Astrocyte (in vitro differentiated cells and primary cell): ENCODE results near the gene TP53BP1. TPM values are rescaled to one million over a fixed set of nuclear protein-coding genes. Genes with fewer than 3 reads are reported as not detected.

ENCODE experiments used
- DNase-seq: peaks from one replicate; pipeline ENCODE4 v3.0.0-alpha.2; 2010; ENCODE audit warnings: low read depth
- FAIRE-seq: peaks from 2 replicates; lab custom pipeline; 2011; peaks lifted over from hg19 to GRCh38; lab: Jason Lieb, UNC
- H2AFZ ChIP-seq: 2 replicates; pipeline ENCODE4 v1.6.0; 2012; ENCODE audit warnings: low read depth, low read length, inconsistent platforms
- H3K27ac ChIP-seq: 2 replicates; pipeline ENCODE4 v1.5.1; 2011; ENCODE audit warnings: low read depth, low read length, inconsistent platforms
- H3K27me3 ChIP-seq: 2 replicates; pipeline ENCODE4 v1.6.0; 2011; ENCODE audit warnings: low read length, inconsistent platforms; ENCODE audit not compliant: insufficient read depth
- H3K36me3 ChIP-seq: 2 replicates; pipeline ENCODE4 v1.5.1; 2011; ENCODE audit warnings: low read length, inconsistent platforms; ENCODE audit not compliant: insufficient read depth
- H3K4me1 ChIP-seq: 2 replicates; pipeline ENCODE4 v1.5.1; 2011; ENCODE audit warnings: low read length, inconsistent platforms; ENCODE audit not compliant: insufficient read depth
- H3K4me2 ChIP-seq: 2 replicates; pipeline ENCODE4 v1.6.0; 2012; ENCODE audit warnings: low read length, inconsistent platforms
- H3K4me3 ChIP-seq: 2 replicates; pipeline ENCODE4 v1.5.1; 2011; ENCODE audit warnings: low read depth, mild to moderate bottlenecking, low read length, inconsistent platforms; ENCODE audit not compliant: insufficient read depth
- H3K79me2 ChIP-seq: 2 replicates; pipeline ENCODE4 v1.6.0; 2012; ENCODE audit warnings: mild to moderate bottlenecking, low read length, inconsistent platforms; ENCODE audit not compliant: insufficient read depth
- H3K9ac ChIP-seq: 2 replicates; pipeline ENCODE4 v1.6.0; 2012; ENCODE audit warnings: mild to moderate bottlenecking, low read length, inconsistent platforms
- H3K9me3 ChIP-seq: 2 replicates; pipeline ENCODE4 v1.5.1; 2012; ENCODE audit warnings: low read depth, mild to moderate bottlenecking, low read length, inconsistent platforms; ENCODE audit not compliant: insufficient read depth
- H4K20me1 ChIP-seq: 2 replicates; pipeline ENCODE4 v1.6.0; 2012; ENCODE audit warnings: low read length, inconsistent platforms; ENCODE audit not compliant: insufficient read depth
- H3K27ac Mint-ChIP-seq: one replicate; pipeline ENCODE4 v1.8.0; 2021; ENCODE audit warnings: mild to moderate bottlenecking, mixed read lengths; ENCODE audit not compliant: unreplicated experiment
- H3K27me3 Mint-ChIP-seq: one replicate; pipeline ENCODE4 v1.8.0; 2021; ENCODE audit warnings: low read depth, mixed read lengths; ENCODE audit not compliant: unreplicated experiment
- H3K36me3 Mint-ChIP-seq: one replicate; pipeline ENCODE4 v1.8.0; 2021; ENCODE audit warnings: low read depth, mixed read lengths; ENCODE audit not compliant: unreplicated experiment
- H3K4me1 Mint-ChIP-seq: one replicate; pipeline ENCODE4 v1.8.0; 2021; ENCODE audit warnings: low read depth, mixed read lengths; ENCODE audit not compliant: unreplicated experiment
- H3K4me3 Mint-ChIP-seq: one replicate; pipeline ENCODE4 v1.8.0; 2021; ENCODE audit warnings: mild to moderate bottlenecking, moderate library complexity, mixed read lengths; ENCODE audit not compliant: unreplicated experiment
- H3K9me3 Mint-ChIP-seq: one replicate; pipeline ENCODE4 v1.8.0; 2021; ENCODE audit warnings: mild to moderate bottlenecking, mixed read lengths; ENCODE audit not compliant: unreplicated experiment
- CTCF ChIP-seq: IDR thresholded peaks from 2 replicates; pipeline ENCODE4 v1.5.1; 2011; ENCODE audit warnings: low read depth, mild to moderate bottlenecking, inconsistent platforms, low read length, moderate library complexity; ENCODE audit not compliant: insufficient read depth
- EZH2 ChIP-seq: IDR thresholded peaks from 2 replicates; pipeline ENCODE4 v1.6.1; 2012; ENCODE audit warnings: mild to moderate bottlenecking, low read length, inconsistent platforms; ENCODE audit not compliant: insufficient read depth
- total RNA-seq: library from RNA; stranded (reverse); gene quantifications from 2 replicates; pipeline ENCODE4 v1.2.1, GENCODE V29; 2021

TP53BP1 gene
- total RNA-seq, 1 donor from 2014 or later, result 71.9 TPM

GRCh38 chr15:43412096-43412495, 80.9 kb downstream of the TP53BP1 start:
- no peak for DNase-seq
- no peaks in the 10 kb centered on the region for H3K79me2 ChIP-seq
- H4K20me1 ChIP-seq, result peaks cover 20% of the 10 kb centered on the region
- H3K27me3 ChIP-seq, result no peaks in the 10 kb centered on the region
- no peaks in the 10 kb centered on the region for H3K9me3 ChIP-seq
- H3K27ac ChIP-seq, result no peak overlapping the region
- no peak overlapping the region for H3K4me2 ChIP-seq
- Mint-ChIP-seq H3K4me1 (peaks cover 15% of the 10 kb centered on the region), H3K27ac (no peak overlapping the region), H3K9me3 (no peaks in the 10 kb centered on the region), H3K36me3 (peaks cover 38% of the 10 kb centered on the region), H3K4me3 (no peak overlapping the region), H3K27me3 (no peaks in the 10 kb centered on the region)
- no peak overlapping the region for H2AFZ ChIP-seq
- TF ChIP-seq CTCF (no peak), EZH2 (no peak)
- no peak overlapping the region for H3K4me3 ChIP-seq
- H3K9ac ChIP-seq, result no peak overlapping the region
- FAIRE-seq, result no peak
- H3K36me3 ChIP-seq, result peaks cover 68% of the 10 kb centered on the region
- H3K4me1 ChIP-seq, result no peaks in the 10 kb centered on the region

- no peaks in the 10 kb centered on the region for H3K79me2 ChIP-seq
- no peak for TF ChIP-seq CTCF
- no peak for TF ChIP-seq EZH2
- H3K4me1 Mint-ChIP-seq, result peaks cover 10% of the 10 kb centered on the region
- H3K4me3 ChIP-seq, result no peak overlapping the region
- H3K4me1 ChIP-seq, result no peaks in the 10 kb centered on the region
- FAIRE-seq (no peak), DNase-seq (peak; percentile 16)
- H3K9me3 ChIP-seq, result no peaks in the 10 kb centered on the region
- no peaks in the 10 kb centered on the region for H3K9me3 Mint-ChIP-seq
- no peaks in the 10 kb centered on the region for H3K27me3 Mint-ChIP-seq
- peak overlapping the region; percentile 71 for H3K27ac Mint-ChIP-seq
- no peaks in the 10 kb centered on the region for H3K27me3 ChIP-seq
- peaks cover 38% of the 10 kb centered on the region for H3K36me3 Mint-ChIP-seq
- no peak overlapping the region for H3K9ac ChIP-seq
- no peak overlapping the region for H2AFZ ChIP-seq
- H3K4me3 Mint-ChIP-seq, result peak overlapping the region; percentile 5
- H3K36me3 ChIP-seq, result peaks cover 72% of the 10 kb centered on the region
- no peak overlapping the region for H3K27ac ChIP-seq
- H4K20me1 ChIP-seq, result peaks cover 20% of the 10 kb centered on the region
- no peak overlapping the region for H3K4me2 ChIP-seq
These were observed 82.3 kb downstream of the TP53BP1 start for GRCh38 chr15:43410572-43411214.

DNA sequence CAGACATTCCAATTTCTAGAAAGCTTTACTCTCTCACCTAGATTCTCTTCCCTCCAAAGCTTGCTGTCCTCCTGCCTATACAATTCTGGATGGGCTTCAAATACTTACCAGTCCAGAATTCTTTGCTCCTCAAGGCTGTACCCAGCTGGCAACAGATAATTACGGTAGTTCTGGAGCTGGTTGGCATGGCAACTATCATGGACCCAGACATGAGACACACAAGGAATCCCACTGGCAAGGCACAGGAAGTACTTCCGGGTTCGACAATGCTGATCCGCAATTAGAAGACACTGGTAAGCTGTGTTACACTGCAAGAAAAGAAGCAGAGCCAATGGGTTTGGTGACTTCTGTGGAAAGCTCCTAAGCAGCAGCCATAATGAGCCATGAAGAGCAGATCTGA, 84.2 kb downstream of the TP53BP1 start:
- DNase-seq (no peak), FAIRE-seq (no peak)
- Mint-ChIP-seq H3K27ac (no peak overlapping the region), H3K9me3 (no peaks in the 10 kb centered on the region), H3K36me3 (peaks cover 38% of the 10 kb centered on the region), H3K27me3 (no peaks in the 10 kb centered on the region), H3K4me3 (no peak overlapping the region), H3K4me1 (peaks cover 10% of the 10 kb centered on the region)
- TF ChIP-seq CTCF, result no peak
- no peak for TF ChIP-seq EZH2
- Histone ChIP-seq H3K79me2 (no peaks in the 10 kb centered on the region), H3K4me1 (no peaks in the 10 kb centered on the region), H3K27me3 (no peaks in the 10 kb centered on the region), H2AFZ (no peak overlapping the region), H3K9ac (no peak overlapping the region), H3K27ac (no peak overlapping the region), H3K36me3 (peaks cover 76% of the 10 kb centered on the region), H4K20me1 (peaks cover 24% of the 10 kb centered on the region), H3K4me3 (no peak overlapping the region), H3K9me3 (no peaks in the 10 kb centered on the region), H3K4me2 (no peak overlapping the region)
